Measurements from ENCODE around the gene CD8A.

DNA sequence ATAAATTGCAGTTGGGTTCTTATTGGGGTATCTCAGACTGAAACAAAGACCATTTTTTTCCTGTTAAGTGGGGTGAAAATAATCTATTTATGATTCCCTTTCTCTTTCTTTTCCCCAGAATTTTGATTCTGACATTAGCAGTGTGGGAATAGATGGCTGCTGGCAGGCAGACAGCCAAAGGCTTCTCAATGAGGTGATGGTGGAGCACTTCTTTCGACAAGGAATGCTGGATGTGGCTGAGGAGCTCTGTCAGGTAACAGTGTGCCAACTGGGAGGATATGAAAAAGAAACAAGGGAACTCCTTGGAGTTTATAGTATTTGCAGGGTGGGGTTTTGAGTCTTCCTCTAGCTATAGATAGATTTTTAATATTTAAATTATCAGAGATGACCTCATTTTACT is 38.9 kb downstream of the CD8A start:
- no peak for TF ChIP-seq POLR2A (IDR thresholded peaks at IDR 0.05; ENCODE audit: low read depth, low read length)
- TF ChIP-seq POLR2AphosphoS5 (IDR thresholded peaks at IDR 0.05; ENCODE audit: low read depth, low read length): no peak
- no peak for TF ChIP-seq SPI1 (IDR thresholded peaks at IDR 0.05; ENCODE audit: low read depth, low read length)
- TF ChIP-seq TAF1 (IDR thresholded peaks at IDR 0.05; ENCODE audit: low read depth, low read length): no peak

Measured in GM12891 (cell line).